Body of pancreas (tissue), 4 donors: ENCODE data around the gene RELA.

ENCODE experiments used
- POLR2A ChIP-seq, 3 donors: fragments of 450-650 bp; IDR thresholded peaks; one replicate each; pipeline ENCODE4 v1.6.1; 2016; ENCODE audit warnings: antibody characterized with exemption in 3 of 3, mild to moderate bottlenecking in 2 of 3
- TF ChIP-seq, protein P1 (sequence below), 7 experiments: fragments of 450-650 bp in 4 of 7; fragments of 200-600 bp in 3 of 7; sonication (generic) in 3 of 7; IDR thresholded peaks; one replicate each; pipeline ENCODE4 v1.5.1; 2016 to 2019; ENCODE audit warnings: antibody characterized with exemption in 7 of 7

DNA sequence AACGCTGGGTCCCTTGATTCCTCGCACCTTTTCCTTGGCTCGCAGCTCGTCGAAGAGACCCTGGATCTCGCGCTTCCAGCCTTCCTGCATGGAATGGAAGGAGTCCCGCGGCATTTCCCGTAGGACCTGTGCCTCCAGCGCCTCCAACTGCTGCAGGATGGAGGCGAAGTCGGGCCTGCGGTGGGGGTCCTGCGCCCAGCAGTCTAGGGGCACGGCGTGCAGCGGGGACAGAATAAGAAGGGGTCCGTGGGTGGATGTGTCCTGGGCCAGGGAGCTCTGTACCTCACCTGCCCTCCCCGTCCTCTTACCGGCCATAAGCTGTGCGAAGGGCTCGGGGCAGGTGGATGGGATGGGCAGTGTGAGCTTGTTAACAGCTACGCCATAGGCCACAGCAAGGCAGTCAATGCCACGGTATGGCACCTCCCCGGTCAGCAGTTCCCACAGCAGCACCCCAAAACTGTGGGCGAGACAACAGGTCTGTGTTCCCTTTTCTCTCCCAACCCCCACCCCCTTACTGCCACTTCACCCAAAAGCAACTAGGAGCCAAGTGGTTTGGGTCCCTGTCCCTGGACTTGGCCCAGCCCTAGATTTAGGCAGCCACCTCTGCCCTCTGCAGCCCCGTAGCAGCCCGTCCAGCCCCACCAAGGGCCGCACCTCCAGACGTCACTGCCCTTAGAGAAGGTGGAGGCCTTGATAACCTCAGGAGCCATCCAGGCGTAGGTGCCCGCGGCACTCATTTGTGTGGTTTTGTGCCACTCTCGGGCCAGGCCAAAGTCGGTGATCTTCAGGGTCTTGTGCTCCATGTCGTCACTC, 54.9 kb downstream of the RELA start:
- TF ChIP-seq, protein P1, sequence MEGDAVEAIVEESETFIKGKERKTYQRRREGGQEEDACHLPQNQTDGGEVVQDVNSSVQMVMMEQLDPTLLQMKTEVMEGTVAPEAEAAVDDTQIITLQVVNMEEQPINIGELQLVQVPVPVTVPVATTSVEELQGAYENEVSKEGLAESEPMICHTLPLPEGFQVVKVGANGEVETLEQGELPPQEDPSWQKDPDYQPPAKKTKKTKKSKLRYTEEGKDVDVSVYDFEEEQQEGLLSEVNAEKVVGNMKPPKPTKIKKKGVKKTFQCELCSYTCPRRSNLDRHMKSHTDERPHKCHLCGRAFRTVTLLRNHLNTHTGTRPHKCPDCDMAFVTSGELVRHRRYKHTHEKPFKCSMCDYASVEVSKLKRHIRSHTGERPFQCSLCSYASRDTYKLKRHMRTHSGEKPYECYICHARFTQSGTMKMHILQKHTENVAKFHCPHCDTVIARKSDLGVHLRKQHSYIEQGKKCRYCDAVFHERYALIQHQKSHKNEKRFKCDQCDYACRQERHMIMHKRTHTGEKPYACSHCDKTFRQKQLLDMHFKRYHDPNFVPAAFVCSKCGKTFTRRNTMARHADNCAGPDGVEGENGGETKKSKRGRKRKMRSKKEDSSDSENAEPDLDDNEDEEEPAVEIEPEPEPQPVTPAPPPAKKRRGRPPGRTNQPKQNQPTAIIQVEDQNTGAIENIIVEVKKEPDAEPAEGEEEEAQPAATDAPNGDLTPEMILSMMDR (IDR thresholded peaks at IDR 0.05): no peak
- no peak for TF ChIP-seq POLR2A (IDR thresholded peaks at IDR 0.05)
